Stimulated activated CD4-positive, alpha-beta T cell treated with anti-CD3 and anti-CD28 coated beads, TNF-alpha, amount 100 ng/mL, for 1 hour (primary cell): Measurements from ENCODE around the gene SLC12A8.

ENCODE experiments used
- DNase-seq, 3 donors: peaks; one replicate each; pipeline ENCODE4 v3.0.0-alpha.2; 2020; ENCODE audit warnings: low read depth in 3 of 3, low spot score in 1 of 3

The SLC12A8 gene

DNA sequence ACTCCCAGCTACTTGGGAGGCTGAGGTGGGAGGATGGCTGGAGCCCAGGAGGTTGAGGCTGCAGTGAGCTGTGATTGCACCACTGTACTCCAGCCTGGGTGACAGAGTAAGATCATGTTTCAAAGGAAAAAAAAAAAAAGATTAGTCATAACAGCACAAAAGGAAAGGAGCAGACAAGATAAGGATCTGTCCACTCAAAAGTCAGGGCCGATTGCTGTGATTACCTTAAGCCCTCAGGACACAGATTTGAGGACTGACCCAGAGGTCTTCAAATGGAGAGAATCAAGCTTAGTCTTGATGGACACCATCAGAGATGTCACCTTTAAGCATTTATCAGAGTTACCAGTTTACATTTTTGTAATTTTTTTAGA is 132.9 kb downstream of the SLC12A8 start:
- DNase-seq: no peak

GRCh38 chr3:125078951-125079674 is 133.4 kb downstream of the SLC12A8 start:
- no peak for DNase-seq

DNA sequence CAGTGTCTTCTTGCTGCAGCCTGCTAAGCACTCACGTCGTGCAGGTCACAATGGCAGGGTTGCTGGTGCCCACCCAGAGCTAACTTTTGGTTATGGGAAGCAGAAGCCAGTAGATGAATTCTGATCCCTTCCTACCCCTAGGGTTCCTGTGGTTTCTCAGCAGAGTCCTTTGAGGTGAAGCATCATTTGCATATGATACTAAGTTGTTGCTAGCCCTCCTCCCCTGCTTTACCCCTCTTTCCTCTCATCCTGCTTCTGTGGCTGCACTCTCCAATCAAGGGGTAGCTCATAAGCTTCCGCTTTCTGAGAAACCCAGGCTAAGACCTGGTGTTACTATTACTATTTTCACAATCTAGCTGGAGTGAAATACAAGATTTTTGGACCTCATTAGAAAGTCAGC is 134.7 kb downstream of the SLC12A8 start:
- DNase-seq: no peak

- DNase-seq: no peak
These were observed 136.1 kb downstream of the SLC12A8 start for GRCh38 chr3:125076464-125076863.

GRCh38 chr3:125075738-125076137 is 136.8 kb downstream of the SLC12A8 start:
- DNase-seq: no peak

DNA sequence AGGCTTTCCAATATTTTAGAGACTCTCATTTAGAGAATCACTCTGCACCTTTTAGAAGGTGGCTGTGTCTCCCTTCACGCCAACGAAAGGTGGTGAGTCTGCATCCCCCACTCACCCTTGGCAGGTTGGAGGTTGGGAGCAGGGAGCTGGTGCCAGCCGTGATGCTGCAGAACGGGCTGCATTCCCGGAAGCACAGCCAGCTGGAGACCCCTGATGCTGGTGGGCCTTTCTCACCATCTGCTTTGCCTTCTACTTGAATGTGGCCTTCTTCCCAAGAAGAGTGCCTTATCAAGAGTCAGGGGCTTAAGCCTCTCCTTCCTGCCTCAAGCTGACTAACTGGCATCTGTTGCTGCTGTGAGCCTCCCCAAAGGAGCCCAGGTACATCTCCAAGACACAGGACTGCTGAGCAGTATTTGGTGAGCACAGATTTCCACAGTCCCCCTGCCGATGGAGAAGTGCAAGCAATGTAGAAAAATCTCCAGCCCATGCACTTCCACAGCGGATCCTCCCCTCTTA is 139.1 kb downstream of the SLC12A8 start:
- DNase-seq: no peak

- no peak for DNase-seq
These were observed 139.7 kb downstream of the SLC12A8 start for GRCh38 chr3:125072749-125073389.

DNA sequence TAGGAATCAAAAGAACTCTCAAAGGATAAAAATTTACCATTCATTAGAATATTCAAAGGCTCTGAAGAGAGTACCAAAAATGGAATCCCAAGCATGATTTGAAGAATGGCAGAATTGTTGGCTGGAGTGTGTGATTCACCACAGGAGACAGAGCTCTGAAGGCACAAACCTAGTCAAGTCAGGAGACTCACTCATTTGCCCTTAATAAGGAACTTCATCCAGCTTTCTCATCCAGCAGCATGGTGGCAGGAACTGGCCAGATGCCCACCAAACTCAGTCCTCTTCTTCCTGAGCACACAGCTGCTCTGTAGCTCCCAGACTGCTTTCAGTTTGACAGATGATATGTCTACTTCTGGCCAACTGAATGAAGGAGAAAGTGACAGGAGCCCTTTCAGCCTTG is 140.2 kb downstream of the SLC12A8 start:
- no peak for DNase-seq

DNA sequence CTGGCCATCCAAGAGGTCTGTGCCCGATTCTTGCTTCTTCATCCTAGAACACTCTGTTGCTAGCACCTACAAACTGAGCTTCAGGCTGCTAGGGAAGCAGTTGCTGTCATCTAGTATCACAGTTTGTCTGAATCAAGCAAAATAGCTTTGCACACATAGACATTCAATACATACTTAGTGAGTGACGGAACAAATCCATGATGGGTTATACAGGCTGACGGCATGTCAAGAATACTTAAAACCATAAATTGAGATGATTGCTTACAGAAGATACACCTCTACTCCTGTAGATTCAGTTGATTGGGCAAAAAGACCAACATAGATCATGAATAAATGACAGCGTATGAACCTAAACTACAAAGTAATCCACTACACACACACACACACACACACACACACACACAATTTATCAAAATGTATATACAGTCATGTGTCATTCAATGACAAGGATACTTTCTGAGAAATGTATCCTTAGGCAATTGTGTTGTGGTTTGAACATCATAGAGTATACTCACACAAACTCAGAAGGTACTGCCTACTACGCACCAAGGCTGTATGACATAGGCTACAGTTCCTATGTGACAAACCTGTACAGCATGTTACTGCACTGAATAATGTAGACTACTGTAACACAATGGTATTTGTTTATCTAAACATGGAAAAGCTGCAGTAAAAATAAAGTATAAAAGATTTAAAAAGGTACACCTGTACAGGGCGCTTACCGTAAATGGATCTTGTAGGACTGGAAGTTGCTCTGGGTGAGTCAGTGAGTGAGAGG is 142.4 kb downstream of the SLC12A8 start:
- no peak for DNase-seq

DNA sequence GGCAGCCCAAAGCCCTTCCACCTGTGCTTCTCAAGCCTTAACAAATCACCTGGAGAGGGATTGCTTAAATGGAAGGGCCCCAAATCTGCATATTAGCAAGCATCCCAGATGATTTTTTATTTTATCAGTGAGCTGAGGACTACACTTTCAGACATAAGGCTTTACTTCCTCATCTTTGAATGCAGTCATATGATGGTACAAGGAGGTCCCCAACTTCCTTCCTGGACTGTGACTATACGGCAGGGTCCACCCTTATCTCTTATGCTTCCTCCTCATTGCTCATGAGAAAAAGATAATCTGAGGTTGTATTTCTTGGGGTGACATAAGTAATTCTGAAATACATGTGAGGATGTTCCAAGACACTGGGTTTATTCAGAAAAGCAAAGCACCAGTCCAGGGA is 143.1 kb downstream of the SLC12A8 start:
- DNase-seq: no peak

DNA sequence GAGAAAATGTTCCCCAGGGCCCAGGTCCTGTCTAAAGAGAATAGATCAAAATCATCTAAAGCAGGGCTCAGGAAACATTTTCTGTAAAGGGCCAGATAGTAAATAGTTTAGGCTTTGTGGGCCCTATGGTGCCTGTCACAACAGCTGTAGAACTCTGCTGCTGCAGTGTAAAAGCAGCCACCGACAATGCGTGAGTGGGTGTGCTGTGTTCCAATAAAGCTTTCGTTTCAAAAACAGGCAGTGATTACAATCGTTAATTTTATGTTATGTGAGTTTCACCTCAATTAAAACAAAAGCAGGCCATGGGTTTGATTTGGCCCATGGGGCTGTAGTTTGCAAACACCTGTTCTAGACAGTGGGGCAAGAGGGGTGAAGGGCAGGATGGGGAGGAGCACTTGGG is 144.3 kb downstream of the SLC12A8 start:
- no peak for DNase-seq

- DNase-seq: no peak
These were observed 145.3 kb downstream of the SLC12A8 start for GRCh38 chr3:125067225-125067624.

DNA sequence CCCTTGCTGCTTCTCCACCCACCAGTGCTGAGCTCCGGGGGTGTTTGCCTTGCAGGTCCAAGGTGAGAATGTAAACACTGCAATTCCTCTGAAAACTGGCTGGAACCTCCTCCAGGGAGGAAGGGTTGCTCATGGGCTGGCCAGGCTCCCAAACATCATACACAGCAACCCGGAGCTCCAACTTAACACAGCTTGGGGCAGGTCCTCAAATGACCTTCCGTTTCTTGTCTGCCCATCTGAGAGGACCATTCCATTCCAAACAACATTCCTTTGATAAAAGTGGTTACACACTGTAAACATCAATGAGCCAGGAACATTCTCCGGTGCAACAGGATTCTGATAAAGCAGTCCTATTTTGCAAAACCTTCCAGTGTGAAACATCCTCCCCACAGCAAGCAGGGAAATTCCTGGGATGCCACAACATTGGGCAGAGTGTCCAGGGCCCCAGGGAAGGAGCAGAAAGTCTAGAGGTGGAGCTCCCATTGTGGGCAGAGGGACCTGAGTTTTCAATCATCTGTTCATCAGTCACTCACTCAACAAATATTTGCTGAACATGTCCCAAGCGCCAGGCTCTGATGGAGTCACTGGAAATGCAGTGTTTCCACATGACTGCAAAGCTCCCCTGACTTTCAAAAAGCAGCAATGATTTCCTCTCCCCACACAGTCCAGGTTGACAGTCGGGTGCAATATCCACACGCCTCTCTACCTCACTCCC is 149.5 kb downstream of the SLC12A8 start:
- no peak for DNase-seq

- no peak for DNase-seq
These were observed 150.9 kb downstream of the SLC12A8 start for GRCh38 chr3:125061646-125062045.

- DNase-seq: no peak
These were observed 151.4 kb downstream of the SLC12A8 start for GRCh38 chr3:125061170-125061569.

DNA sequence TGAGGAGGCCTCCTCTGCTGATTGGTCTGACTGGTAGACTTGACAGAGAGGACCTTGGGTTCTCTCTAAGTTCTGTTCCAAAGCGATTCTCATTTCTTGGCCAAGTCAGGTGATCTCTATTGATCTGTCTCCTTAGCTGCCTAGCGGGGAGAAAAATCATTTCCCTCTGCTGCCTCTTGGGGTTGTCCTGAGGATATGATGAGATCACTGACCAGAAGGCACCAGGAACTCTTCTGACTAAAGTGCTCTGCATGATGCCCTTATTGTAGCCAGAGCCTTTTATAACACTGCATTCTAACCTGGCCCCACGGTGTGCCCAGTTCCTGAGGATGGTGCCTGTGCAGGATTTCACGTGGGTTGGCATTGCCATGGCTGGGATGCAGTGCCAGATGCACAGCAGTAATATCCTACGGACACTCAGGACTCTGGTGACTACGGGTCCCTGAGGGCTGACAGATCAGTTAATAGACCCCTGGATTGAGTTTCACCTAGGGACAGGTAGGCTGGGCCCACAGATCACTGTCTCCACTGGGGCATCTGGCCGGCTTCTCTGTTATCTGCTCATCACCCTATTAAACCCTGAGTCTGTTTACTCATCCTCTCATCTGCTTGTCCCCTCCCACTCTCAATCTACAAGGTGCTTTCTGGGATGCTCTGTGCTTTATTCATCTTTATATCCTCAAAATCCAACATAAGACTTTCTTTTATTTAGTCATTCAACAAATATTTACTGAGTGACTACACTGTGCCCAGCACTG is 152.9 kb downstream of the SLC12A8 start:
- no peak for DNase-seq

DNA sequence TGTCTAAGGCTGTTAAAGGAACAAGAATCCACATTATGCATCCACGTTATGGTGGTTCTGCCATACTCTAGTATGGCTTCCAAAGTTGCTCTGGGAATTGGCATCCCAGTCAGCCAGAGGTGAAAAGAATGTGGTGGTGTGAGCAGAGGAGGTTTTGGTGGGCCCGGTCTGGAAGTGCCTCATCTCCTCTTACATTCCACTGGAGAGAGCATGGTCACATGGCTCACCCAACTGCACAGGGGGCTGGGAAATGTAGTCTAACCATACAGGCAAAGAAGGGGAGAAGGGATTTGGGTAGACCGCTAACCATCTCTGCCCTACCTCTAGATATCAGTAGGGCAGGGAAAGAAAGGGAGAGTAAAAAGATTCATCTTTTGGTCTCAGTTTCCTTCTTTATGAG is 153.6 kb downstream of the SLC12A8 start:
- no peak for DNase-seq

- DNase-seq: no peak
These were observed 154.0 kb downstream of the SLC12A8 start for GRCh38 chr3:125058529-125058928.

- no peak for DNase-seq
These were observed 155.2 kb downstream of the SLC12A8 start for GRCh38 chr3:125057186-125057850.
